Measurements from ENCODE around the gene ATIC.
"Not testable (repeated sequence)": the region's sequence is repeated elsewhere in the genome, so short reads cannot be mapped to it uniquely, and the experiment has no call there.

Gene ATIC

DNA sequence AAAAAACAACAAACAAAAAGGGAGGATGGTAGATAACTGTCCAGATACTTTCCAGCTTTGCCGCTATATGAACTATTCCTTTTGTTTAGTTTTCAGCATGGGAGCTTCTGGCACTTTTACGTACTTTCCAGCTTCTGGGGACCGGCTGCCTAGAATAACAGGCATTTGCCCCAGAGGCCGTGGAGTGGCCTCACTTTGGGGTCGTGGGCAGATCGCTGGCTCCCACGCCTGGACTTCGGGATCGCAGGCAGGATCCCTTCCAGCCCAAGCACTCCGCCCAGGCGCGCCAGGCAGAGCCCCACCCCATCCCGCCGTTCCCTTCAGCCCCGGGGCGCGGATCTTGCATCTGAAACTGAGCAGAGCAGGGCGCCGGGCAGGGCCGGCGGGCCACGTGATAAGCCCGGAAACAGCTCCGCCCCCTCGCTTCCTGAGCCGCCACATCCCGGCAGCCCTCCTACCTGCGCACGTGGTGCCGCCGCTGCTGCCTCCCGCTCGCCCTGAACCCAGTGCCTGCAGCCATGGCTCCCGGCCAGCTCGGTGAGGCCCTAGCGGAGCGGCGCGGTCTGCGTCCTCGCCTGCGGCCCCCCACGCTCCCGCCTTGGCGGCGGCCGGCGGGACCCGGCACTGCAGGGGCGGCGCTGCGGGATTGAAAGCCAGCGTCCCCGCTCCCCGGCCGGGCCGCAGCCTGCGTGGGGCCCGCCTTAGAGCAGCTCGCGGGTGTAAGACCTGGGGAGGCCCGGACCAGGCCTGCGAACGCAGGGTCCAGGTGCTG, at the start of gene ATIC:
TSS of gene ATIC (plus strand) at position 435 of the 772 bp plus-strand sequence. CDS start at position 519, 84 bp downstream.
- peak; percentile 85 to 86 (median 85) for DNase-seq (ENCODE audit: low read depth in 3 of 3)

DNA sequence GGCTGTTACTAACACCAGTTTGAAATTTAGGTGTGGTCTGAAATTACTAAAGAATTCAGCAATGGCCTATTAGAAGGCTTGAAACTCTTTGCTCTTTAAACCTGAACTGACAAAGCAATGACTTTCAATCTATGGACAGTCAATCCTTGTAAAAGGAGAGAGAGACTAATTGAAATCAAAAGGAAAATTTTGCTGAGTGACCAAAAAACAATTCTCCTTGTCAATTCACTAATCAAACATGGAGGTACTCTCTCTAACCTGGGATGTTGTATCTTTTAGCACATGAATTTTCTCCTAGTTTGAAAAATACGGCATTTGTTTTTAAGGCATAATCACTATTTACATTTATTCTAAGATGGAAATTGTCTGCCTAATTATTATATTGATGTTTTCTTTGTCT, 49.6 kb upstream of the ATIC start:
- DNase-seq (ENCODE audit: low read depth in 3 of 3): no peak

DNA sequence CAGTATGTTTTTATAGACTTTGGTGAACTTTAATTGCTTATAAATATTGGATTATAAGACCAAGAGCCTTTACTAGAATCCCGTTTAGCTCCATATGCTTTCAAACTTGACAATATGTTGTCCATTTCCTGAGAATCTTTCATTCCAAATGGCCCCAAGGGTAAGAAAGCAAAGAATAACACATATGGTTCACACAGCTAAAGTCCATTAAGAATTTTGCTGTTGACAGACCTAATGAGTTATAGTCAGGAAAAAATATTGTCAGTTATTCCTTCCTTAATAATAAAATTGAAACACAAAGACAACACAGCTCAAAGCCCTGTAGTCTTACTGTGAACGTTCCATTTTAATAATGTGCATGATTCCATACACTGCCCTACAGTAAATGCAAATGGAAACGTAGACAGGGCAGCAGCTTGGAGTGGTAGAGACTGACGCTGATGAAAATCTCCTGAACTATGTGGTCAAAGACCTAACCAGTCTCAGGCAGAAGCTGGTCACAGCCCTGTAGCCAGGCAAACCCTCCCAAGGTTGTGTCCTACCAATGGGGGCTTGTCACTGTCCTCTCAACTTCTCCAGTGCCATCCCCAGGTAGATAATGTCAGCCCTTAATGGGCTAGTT, 49.0 kb upstream of the ATIC start:
- DNase-seq (ENCODE audit: low read depth in 3 of 3): no peak

DNA sequence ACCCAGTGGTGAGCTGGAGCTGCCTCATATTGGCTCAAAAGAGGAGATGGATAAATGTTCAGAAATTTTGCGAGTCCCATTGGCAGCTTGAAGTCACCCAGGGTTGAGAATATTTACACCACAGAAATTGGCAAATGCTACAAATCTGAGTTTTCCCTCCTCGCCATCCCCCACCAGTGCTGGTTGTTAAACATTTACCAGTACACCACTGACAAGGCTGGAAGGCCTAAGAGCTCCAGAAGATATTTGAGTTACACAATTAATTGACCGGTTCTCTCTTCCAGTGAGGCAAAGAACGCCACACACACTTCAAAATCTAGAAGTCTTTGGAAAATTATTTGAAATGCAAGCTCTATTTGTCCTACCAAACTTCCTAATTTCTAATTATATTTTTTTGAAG, 47.5 kb upstream of the ATIC start:
- DNase-seq (ENCODE audit: low read depth in 3 of 3): no peak

DNA sequence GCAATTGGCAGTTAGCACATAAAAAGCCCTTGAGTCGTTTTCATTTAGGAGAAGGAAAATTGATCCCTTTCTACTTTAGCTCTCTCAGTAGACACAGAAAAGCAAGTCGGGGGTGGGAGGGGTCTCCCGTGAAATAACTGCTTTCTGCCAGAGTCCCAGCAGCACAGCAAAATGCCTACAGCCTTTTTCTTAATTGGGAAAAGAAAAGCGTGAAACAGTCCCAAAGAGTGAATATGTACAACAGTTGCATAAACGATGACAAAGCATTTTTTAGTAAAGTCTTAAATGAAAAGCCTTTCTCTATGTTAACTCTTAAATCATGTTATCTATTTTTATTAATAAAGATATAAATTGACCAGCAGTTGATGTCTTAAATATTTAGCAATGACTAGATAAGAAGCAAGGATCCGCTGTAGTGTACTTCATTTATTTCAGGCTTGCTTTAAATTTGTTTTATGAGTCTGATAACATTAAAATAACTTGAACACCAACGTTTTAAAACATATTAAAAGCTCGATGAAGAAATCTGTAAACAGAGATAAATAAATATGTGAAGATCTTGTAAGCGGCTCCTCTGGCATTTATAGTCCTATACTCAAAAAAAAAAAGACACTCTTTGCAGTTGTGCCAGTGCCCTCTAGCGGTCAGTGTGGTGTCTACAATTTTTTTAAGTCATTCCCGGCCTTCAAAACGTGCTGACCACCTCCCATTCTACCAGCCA, 42.3 kb upstream of the ATIC start:
- peak; percentile 10 to 24 (median 15) for DNase-seq (ENCODE audit: low read depth in 3 of 3)

DNA sequence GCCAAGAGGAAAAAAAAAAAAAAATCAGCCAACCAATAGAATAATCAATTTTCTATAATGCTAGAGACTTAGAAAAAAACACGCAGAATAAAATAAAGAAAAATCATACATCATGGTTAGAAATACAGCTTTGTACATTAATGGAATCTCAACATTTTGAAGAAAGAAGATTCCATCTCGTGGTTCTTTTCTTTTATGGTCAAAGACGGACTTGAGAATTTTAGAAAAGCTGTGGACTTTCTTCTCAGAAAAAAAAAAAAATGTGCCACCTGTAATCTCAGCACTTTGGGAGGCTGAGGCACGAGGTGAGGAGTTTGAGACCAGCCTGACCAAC, 41.8 kb upstream of the ATIC start:
- DNase-seq (ENCODE audit: low read depth in 3 of 3): no peak

DNA sequence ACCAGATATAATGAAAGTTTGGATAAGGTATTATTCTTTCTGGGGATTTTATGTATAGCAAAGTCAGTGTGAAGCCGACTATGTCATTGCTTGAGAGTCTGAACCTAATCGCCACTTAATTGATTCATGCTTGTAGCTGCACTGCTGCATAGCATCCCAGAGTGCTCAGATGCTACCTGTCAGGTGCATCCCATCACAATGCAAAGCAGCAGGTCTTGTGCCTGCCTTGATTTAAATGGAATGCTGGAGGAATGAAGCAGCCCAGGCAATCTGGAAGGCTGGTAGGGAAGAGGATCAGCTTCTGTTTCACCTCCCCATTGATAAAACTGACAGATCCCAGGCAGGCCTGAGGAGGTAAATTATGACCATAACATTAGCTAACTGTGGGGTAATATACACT, 40.4 kb upstream of the ATIC start:
- DNase-seq (ENCODE audit: low read depth in 3 of 3): no peak

DNA sequence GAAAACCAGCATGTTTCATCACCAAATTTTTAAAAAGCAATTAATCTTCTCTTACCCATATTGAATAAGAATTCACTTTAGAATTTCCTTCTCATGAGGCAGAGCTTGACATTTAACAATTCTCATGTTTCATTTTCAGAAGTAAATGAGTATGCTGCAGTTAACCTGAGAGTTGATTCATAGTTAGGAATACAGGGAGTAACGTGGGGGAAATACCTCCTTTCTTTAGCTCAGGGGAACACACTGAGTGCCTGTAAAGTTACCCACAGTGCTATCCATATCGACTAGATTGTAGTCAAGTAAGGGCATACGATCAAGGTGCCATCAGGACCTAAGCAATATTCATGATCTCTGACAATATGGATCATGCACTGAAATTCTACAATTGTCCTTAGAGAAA, 38.9 kb upstream of the ATIC start:
- DNase-seq (ENCODE audit: low read depth in 3 of 3): no peak

DNA sequence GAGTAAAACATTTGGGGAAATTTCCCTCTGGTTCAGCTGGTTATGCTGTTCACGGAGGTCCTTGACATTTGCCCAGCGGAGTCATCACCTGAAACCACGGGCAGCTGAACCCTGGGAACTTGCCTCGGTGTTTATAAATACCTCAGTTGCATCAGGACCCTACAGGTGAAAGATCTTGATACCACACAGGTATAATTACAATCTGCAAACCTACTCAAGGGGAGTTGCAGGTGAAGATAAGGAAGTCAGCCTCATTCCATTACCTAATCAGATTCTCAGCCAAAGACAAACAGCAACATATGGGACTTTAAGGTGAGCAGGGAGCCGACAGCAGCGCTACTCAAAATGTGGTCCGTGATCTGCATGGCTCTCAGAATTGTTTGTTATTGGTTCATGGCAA, 37.0 kb upstream of the ATIC start:
- no peak for DNase-seq (ENCODE audit: low read depth in 3 of 3)

DNA sequence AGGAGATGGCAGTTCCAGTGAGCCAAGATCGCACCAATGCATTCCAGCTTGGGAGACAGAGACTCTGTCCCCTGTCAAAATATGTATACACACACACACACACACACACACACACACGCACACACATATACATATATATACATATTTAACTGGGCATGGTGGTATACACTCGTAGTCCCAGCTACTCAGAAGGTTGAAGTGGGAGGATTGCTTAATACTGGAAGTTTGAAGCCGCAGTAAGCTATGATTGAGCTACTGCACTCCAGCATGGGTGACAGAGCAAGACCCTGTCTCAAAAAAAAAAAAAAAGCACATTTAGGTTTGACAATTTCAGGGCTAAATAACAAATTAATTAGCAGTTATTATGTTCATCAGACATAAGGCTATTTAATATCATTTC, 36.0 kb upstream of the ATIC start:
- DNase-seq (ENCODE audit: low read depth in 3 of 3): no peak

DNA sequence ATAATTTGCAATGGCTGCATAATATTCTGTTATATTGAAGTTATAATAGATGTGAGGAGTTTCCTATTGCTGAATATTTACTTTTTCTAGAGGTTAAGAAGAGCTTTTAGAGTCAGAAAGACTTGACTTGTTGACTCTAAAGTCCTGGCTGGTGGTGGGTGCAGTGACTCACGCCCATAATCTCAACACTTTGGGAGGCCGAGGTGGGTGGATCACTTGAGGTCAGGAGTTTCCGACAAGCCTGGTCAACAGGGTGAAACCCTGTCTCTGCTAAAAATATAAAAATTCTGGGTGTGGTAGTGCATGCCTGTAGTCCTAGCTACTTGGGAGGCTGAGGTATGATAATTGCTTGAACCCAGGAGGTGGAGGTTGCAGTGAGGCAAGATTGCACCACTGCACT, 33.9 kb upstream of the ATIC start:
- no peak for DNase-seq (ENCODE audit: low read depth in 3 of 3)

DNA sequence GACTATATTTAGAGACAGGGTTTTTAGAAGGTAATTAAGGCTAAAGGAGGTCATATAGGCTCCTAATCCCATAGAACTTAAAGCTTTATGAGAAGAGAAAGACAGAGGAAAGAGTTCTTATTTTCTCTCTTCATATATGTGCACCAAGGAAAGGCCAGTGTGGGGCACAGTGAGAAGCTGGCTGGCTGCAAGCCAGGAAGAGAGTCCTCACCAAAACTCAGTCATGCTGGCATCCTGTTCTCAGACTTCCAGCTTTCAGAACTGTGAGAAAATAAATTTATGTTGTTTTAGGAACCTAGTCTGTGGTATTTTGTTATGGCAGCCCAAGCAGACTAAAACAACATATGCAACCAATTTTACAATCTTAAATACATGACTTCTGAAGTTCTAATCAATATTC, 31.5 kb upstream of the ATIC start:
- DNase-seq (ENCODE audit: low read depth in 3 of 3): no peak

DNA sequence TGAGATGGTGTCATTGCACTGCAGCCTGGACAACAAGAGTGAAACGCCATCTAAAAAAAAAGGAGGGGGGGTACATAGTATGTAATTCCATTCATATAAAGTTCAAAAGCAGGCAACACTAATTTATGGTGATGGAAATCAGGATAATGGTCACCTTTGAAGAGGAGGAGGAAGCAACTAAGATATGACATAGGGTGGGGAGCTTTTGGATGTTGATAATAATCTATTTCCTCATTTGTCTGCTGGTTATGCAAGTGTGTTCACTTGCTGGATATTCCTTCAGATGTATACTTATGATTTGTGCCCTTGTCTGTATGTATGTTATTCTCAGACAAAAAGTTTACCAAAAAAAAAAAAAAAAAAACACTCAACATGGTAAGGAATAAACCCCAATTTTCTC, 28.6 kb upstream of the ATIC start:
- no peak for DNase-seq (ENCODE audit: low read depth in 3 of 3)

DNA sequence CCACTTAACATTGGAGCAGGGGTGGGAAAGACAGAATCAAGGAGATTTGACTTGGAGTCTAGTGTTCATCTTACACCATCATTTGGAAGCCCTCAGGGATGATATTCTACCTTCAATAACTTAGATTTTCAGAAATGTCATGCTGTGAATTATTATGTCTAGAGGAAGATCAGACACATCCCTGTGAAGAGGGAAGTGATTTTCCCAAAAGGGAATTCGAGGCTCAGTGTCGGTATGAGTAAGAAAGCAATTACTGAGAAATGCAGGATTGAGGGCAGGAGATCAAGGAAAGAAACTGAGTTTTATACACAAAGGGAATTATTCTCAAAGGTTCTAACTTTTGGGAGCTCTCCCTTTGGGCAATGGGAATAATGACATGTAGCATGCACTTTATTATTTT, 25.6 kb upstream of the ATIC start:
- no peak for DNase-seq (ENCODE audit: low read depth in 3 of 3)

DNA sequence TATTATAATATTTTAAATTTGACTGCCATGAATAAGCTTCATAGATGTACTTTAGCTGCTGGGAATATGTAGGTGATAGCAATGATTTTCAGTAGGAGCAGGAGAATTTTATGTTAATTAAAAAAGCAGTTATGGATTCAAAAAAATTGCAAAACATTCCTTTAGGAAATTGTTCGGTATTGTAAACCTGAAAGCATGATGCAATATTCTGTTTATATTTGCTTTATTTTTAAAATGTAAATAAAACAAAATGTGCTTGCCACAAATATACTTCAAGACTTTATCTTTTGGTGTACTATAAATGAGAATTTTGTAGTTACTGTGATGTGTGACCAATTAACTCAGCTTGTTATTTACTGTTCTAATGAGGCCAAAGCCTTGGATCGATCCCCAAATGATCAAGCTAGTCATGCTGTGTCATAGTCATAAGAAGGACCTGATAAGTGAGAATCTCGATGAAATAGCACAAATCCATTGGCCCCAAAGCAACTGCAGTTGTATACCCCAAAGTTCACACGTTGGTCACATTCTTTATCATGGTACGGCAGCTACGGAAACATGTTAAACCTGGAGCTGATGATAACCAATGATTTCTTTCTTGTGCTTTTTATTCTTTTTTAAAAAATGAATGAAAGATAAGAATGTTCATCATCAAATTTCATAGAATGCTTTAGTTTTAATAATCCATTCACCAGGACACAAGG, 23.6 kb upstream of the ATIC start:
- no peak for DNase-seq (ENCODE audit: low read depth in 3 of 3)

DNA sequence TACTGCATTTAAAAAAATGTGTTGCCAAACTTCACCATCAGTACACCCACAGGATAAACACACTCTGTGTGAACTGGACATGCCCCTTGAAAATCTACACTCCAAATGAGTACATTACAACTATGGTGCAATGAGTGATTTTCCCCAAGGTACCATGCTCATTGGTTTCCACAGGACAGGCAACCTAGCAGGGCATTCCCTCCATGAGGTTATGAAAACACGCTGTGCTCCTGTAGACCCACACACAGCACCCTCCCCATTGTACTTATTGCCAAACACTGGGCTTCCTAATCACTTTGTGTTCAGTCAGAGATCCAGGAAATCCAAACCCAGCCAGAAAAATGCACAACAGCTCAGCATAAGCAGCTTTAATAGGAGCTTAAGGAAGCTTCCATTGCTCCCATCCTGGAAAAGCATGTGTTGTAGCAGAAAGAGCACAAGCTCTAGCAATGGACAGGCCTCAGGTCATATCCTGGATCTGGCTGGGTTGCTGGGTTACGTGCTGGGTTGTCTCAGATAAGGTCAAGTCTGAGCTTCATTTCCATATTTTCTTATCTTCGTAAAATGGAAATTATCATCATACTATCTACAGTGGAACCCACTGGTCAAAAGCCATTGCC, 20.8 kb upstream of the ATIC start:
- DNase-seq (ENCODE audit: low read depth in 3 of 3): no peak

DNA sequence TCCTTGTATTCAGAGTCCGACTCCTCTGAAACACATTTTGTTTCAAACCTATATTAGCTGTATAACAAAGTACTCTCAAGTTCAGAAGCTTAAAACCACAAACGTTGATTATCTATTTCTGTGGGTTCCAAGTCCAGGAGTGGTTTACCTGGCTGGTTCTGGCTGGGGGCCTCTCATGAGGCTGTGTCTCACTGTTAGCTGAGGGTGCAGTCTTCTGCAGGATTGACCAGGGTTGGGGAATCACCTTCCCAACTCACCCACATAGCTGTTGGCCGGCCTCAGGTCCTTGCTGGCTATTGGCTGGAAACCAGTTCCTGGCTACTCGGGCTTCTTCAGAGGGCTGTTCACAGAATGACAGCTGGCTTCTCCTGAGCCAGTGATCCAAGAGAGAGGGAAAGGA, 18.0 kb upstream of the ATIC start:
- DNase-seq (ENCODE audit: low read depth in 3 of 3): no peak

DNA sequence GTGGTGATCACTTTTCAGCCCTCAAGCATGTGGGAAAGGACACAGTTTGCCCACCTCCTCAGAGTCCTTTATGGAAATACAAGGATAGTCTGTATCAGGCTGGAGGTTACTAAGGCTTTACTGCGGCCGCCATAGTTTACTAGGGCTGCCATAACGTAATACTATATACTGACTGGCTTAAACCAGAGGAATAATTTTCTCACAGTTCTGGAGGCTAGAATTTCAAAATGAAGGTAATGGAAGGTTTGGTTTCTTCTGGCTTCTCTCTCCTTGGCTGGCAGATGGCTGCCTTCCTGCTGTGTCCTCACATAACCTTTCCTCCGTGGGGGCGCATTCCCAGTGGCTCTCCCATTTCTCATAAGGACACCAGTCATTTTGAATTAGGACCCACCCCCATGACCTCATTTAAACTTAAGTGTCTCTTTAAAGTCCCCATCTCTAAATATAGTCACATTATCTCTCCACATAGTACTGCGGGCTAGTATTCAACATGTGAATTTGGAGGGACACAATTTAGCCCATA, 12.5 kb upstream of the ATIC start:
- no peak for DNase-seq (ENCODE audit: low read depth in 3 of 3)

DNA sequence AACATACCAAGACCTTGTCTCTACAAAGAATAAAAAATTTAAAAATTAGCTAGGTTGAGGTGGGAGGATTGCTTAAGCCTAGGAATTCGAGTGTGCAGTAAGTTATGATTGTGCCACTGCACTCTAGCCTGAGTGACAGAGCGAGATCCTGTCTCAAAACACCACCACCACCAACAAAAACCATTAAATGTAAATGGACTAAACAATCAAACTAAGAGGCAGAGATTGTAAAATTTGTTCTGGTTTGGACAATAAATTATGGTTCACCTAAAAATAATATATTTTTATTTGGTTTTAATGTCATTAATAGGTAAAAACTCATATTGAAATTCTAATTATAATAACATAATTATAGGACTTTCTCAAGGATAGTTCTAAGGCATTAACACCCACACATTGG, 9.9 kb upstream of the ATIC start:
- DNase-seq (ENCODE audit: low read depth in 3 of 3): no peak

DNA sequence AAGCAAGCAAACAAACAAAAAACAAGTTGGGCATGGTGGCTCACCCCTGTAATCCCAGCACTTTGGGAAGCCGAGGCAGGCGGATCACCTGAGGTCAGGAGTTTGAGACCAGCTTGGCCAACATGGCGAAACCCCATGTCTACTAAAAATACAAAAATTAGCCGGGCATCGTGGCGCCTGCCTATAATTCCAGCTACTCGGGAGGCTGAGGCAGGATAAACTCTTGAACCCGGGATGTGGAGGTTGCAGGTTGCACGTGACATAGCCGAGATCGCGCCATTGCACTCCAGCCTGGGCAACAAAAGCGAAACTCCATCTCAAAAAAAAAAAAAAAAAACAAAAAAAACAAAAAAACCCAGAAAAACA, 617 bp upstream of the ATIC start:
- DNase-seq (ENCODE audit: low read depth in 3 of 3): not testable (repeated sequence)

DNA sequence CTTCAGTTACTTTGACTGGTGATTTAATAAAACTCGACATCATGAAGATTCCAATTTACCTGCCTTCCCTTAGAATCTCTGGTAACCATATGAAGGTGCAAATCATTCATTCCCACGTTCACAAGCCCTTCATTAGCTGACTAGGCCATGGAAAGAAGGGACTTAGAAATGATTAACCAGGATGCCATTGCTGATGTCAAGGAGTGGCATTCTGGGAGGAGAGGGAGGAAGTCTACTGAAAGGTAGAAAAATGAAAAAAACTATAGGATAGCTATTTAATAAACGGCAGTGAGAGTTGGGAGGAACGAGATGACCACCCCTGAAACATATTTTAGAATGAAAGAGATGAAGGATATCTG, 1.4 kb downstream of the ATIC start:
- DNase-seq (ENCODE audit: low read depth in 3 of 3): no peak

DNA sequence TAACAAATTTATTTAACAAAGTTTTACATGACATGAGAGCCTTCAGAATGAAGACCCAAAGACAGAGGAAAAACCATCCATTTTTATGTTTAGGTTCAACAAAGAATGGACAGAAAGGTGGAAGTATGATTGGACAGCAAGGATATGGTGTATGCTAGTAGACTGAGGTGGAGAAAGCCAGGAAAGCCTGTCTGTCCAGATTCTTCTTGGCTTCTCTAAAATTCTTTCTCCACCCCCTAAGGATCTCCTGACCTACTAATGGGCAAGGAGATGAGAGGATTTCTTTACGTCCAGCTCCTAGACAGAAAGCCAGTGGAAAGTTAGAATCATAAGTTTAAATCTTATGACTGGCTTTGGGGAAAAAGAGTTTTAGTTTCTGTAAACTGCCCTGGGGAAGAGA, 3.0 kb downstream of the ATIC start:
- no peak for DNase-seq (ENCODE audit: low read depth in 3 of 3)

Data from stimulated activated CD4-positive, alpha-beta T cell treated with anti-CD3 and anti-CD28 coated beads, TNF-alpha, amount 100 ng/mL, for 4 hours (primary cell).